ENCODE measurements around the gene RESF1. TPM values are rescaled to one million over a fixed set of nuclear protein-coding genes. Genes with fewer than 3 reads are reported as not detected.

Gene RESF1
- total and polyA plus RNA-seq, 10 of the 15 experiments (the other 5 are each of a cell fraction or from before 2014, with no cell fraction given), result 18.9 to 81.8 (median 39.7) TPM

- ChIA-PET SMC1A (ENCODE audit: uncharacterized antibody, unreplicated experiment) (interaction anchor here (1.2 to 1.6 kb wide), 2 partner anchors 30 to 257 kb away, joined by 3 to 6 read pairs; no protein-coding TSS in a partner anchor), RAD21 (ENCODE audit: unreplicated experiment) (interaction anchor here (2.6 kb wide), 1 partner anchor 10 kb away, joined by 8 read pairs; no protein-coding TSS in a partner anchor), POLR2A (interaction anchor here (1.6 kb wide), 1 partner anchor 73 kb away, joined by 3 read pairs; no protein-coding TSS in a partner anchor), CTCF (no interaction called here)
- in situ Hi-C loops (cut with MboI) (no loop called here), intact Hi-C loops (cut with micrococcal nuclease; ENCODE audit: unreplicated experiment) (no loop called here)
- H3K4me1 ChIP-seq (ENCODE audit: control insufficient read depth, insufficient read depth, low read length), result 0 out of 2 replicates have a peak, but pooled peaks cover 4% of the 10 kb centered on the region
- WGBS (ENCODE audit: insufficient coverage, insufficient replicate concordance, low lambda C conversion rate, missing lambda C conversion rate), result 83% methylated on average over 1 of the region's 1 CpG
- no peaks in the 10 kb centered on the region for H3K27me3 ChIP-seq (replicated peaks in 1 of 2; ENCODE audit: control insufficient read depth in 2 of 2, insufficient read depth in 2 of 2, low read length in 1 of 2)
- peaks cover 3% of the 10 kb centered on the region; the same call in 2 of the 3 replicates for H3K9me3 ChIP-seq (replicated peaks; ENCODE audit: control insufficient read depth, insufficient read depth, low read length)
- FAIRE-seq (no peak), ATAC-seq (no peak), DNase-seq (ENCODE audit: low read depth, low spot score) (no peak)
- no peaks in the 10 kb centered on the region for H3K79me2 ChIP-seq (ENCODE audit: control insufficient read depth, insufficient read depth, low read length)
- no peak overlapping the region for H2AFZ ChIP-seq (ENCODE audit: control insufficient read depth, low read depth, low read length)
- H3K27ac ChIP-seq (ENCODE audit: control insufficient read depth, insufficient read depth), result no peak overlapping the region
- no peaks in the 10 kb centered on the region for H4K20me1 ChIP-seq (ENCODE audit: control insufficient read depth, insufficient read depth)
- H3K36me3 ChIP-seq (ENCODE audit: control insufficient read depth in 2 of 2, insufficient read depth in 2 of 2, low read length in 1 of 2), result peaks cover 0 to 7% of the 10 kb centered on the region in 2 experiments; a peak in 3 of 4 replicates
- H3K4me2 ChIP-seq (ENCODE audit: control insufficient read depth, insufficient read depth), result no peak overlapping the region
- H3K4me3 ChIP-seq, result no peak overlapping the region
- H3K9ac ChIP-seq (ENCODE audit: control insufficient read depth, insufficient read depth, low read length), result no peak overlapping the region
- BruUV-seq (replicated peaks), result no TSS peak
- TF ChIP-seq CHD2 (IDR thresholded peaks at IDR 0.05; ENCODE audit: borderline replicate concordance, low read depth, low read length), result no peak
- TF ChIP-seq EGR1 (IDR thresholded peaks at IDR 0.05; ENCODE audit: borderline replicate concordance in 1 of 2, low read depth in 2 of 2, low read length in 2 of 2), result no peak
- no peak for TF ChIP-seq NFXL1 (IDR thresholded peaks at IDR 0.05; ENCODE audit: borderline replicate concordance)
- no peak for TF ChIP-seq TCF7 (IDR thresholded peaks at IDR 0.05; ENCODE audit: borderline replicate concordance)
- TF ChIP-seq PKNOX1 (IDR thresholded peaks at IDR 0.05), result no peak
- TF ChIP-seq JUND (IDR thresholded peaks at IDR 0.05; ENCODE audit: low read depth, low read length), result no peak
- TF ChIP-seq CHD4 (IDR thresholded peaks at IDR 0.05), result no peak
- TF ChIP-seq CEBPB (IDR thresholded peaks at IDR 0.05; ENCODE audit: borderline replicate concordance in 1 of 2, low read depth in 2 of 2, low read length in 2 of 2), result no peak
- TF ChIP-seq SIN3A (IDR thresholded peaks at IDR 0.05; ENCODE audit: low read depth, low read length), result no peak
- TF ChIP-seq SMAD1 (IDR thresholded peaks at IDR 0.05; ENCODE audit: low read depth, partially characterized antibody), result no peak
- TF ChIP-seq USF1 (IDR thresholded peaks at IDR 0.05; ENCODE audit: borderline replicate concordance, extremely low read length, insufficient read depth, low read depth, low read length), result no peak
- TF ChIP-seq ZBTB11 (CRISPR knock-in tag; IDR thresholded peaks at IDR 0.05), result no peak
- no peak for TF ChIP-seq FOS (IDR thresholded peaks at IDR 0.05; ENCODE audit: borderline replicate concordance, extremely low read depth, insufficient read length)
- TF ChIP-seq ETV6 (conservative IDR thresholded peaks at IDR 0.05 in 1 of 2, IDR thresholded peaks at IDR 0.05 in 1 of 2; ENCODE audit: borderline replicate concordance in 1 of 2, low read depth in 1 of 2), result no peak
- TF ChIP-seq BRCA1 (IDR thresholded peaks at IDR 0.05; ENCODE audit: low read depth, low read length), result no peak
- TF ChIP-seq PAX8 (IDR thresholded peaks at IDR 0.05), result no peak
- TF ChIP-seq IRF5 (IDR thresholded peaks at IDR 0.05; ENCODE audit: borderline replicate concordance), result no peak
Measured at GRCh38 chr12:31991146-31991545, 31.9 kb downstream of the RESF1 start.

Data from GM12878 (cell line).